Gastrocnemius medialis (tissue), 4 donors: ENCODE measurements around the gene CLDN34.

Source experiments
- POLR2A ChIP-seq, 2 donors: fragments of 450-650 bp; IDR thresholded peaks; one replicate each; pipeline ENCODE4 v1.6.1; 2017; ENCODE audit warnings: antibody characterized with exemption in 2 of 2, mild to moderate bottlenecking in 2 of 2, moderate library complexity in 2 of 2
- TF ChIP-seq, protein P1 (sequence below), 5 experiments: fragments of 450-650 bp in 3 of 5; fragments of 200-600 bp in 2 of 5; sonication (generic) in 2 of 5; IDR thresholded peaks in 4 of 5; conservative IDR thresholded peaks in 1 of 5; 1 replicate in 4 of 5; 2 replicates in 1 of 5; pipeline ENCODE4 v1.5.1; 2016 to 2019; ENCODE audit warnings: antibody characterized with exemption in 5 of 5, mild to moderate bottlenecking in 3 of 5, moderate library complexity in 3 of 5

DNA sequence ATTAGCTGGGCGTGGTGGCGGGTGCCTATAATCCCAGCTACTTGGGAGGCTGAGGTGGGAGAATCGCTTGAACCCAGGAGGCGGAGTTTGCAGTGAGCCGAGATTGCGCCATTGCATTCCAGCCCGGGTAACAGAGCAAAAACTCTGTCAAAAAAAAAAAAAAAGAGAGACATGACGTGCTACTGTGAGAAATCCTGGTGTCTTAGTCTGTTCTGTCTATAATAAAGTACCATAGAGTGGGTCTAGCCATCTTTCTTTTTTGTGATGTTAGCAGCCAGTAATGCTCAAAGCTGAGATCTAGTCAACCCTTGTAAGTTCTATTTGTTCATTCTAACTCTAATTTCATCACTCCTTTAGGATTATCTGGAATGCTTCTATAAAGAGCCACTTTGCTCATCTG, 38.9 kb downstream of the CLDN34 start:
- no peak for TF ChIP-seq POLR2A (IDR thresholded peaks at IDR 0.05)
- TF ChIP-seq, protein P1, sequence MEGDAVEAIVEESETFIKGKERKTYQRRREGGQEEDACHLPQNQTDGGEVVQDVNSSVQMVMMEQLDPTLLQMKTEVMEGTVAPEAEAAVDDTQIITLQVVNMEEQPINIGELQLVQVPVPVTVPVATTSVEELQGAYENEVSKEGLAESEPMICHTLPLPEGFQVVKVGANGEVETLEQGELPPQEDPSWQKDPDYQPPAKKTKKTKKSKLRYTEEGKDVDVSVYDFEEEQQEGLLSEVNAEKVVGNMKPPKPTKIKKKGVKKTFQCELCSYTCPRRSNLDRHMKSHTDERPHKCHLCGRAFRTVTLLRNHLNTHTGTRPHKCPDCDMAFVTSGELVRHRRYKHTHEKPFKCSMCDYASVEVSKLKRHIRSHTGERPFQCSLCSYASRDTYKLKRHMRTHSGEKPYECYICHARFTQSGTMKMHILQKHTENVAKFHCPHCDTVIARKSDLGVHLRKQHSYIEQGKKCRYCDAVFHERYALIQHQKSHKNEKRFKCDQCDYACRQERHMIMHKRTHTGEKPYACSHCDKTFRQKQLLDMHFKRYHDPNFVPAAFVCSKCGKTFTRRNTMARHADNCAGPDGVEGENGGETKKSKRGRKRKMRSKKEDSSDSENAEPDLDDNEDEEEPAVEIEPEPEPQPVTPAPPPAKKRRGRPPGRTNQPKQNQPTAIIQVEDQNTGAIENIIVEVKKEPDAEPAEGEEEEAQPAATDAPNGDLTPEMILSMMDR (IDR thresholded peaks at IDR 0.05 in 4 of 5, conservative IDR thresholded peaks at IDR 0.05 in 1 of 5): no peak
